ENCODE measurements around the gene SLC38A2.

The SLC38A2 gene

GRCh38 chr12:46372544-46373300 is at the start of gene SLC38A2:
Gene SLC38A2 (minus strand): TSS chr12:46372773. CDS start chr12:46371293, 1,480 bp downstream.
- Histone ChIP-seq H3K9me3 (ENCODE audit: control insufficient read depth, insufficient read depth, low read depth, low read length) (no peaks in the 10 kb centered on the region), H3K27ac (ENCODE audit: low read depth, low read length) (peak within 1 kb of the TSS; percentile 98), H3K4me1 (ENCODE audit: control insufficient read depth, insufficient read depth, low read length) (peaks cover 28% of the 10 kb centered on the region), H3K9ac (ENCODE audit: low read length) (peak within 1 kb of the TSS; percentile 100), H3K36me3 (ENCODE audit: control insufficient read depth, insufficient read depth, low read length) (peaks cover 40% of the 10 kb centered on the region), H3K4me3 (ENCODE audit: low read depth, low read length) (peak within 1 kb of the TSS; percentile 81), H3K27me3 (ENCODE audit: control insufficient read depth, insufficient read depth, low read length) (peaks cover 2% of the 10 kb centered on the region; the same call in 1 of the 2 replicates)

DNA sequence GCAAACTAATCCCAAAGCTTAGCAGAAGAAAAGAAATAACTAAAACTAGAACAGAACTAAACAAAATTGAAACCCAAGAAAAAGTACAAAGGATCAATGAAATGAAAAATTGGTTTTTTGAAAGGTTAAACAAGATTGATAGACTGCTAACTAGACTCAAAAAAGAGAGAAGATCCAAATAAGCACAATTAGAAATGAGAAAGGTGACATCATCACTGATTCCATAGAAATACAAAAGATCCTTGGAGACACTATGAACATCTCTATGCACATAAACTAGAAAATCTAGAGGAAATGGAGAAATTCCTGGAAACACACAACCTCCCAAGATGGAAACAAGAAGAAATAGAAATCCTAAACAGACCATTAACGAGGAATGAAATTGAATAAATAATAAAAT is 47.1 kb upstream of the SLC38A2 start:
- H3K36me3 ChIP-seq (ENCODE audit: control insufficient read depth, insufficient read depth, low read length): no peaks in the 10 kb centered on the region
- no peak overlapping the region for H3K9ac ChIP-seq (ENCODE audit: low read length)
- H3K9me3 ChIP-seq (ENCODE audit: control insufficient read depth, insufficient read depth, low read depth, low read length): no peaks in the 10 kb centered on the region
- H3K4me1 ChIP-seq (ENCODE audit: control insufficient read depth, insufficient read depth, low read length): no peaks in the 10 kb centered on the region
- no peak overlapping the region for H3K4me3 ChIP-seq (ENCODE audit: low read depth, low read length)
- H3K27me3 ChIP-seq (ENCODE audit: control insufficient read depth, insufficient read depth, low read length): no peaks in the 10 kb centered on the region
- H3K27ac ChIP-seq (ENCODE audit: low read depth, low read length): no peak overlapping the region

DNA sequence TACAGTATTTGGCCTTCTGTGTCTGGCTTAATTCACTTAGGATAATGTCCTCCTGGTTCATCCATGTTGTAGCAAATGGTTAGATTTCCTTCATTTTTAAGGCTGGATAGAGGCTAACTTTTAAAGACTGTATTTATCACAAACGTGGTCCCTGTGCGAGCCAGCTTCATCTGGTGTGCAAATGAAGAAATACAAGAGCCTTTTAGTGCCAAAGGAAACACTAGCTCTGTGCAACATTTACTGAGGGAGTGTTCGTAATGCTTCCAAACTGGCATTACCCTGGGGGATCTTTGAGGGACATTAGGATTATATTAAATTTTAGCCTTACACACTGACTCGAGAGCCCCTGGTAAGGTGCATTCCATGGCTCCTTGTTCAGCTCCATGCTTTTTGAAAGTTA is 43.0 kb upstream of the SLC38A2 start:
- no peak overlapping the region for H3K27ac ChIP-seq (ENCODE audit: low read depth, low read length)
- H3K9me3 ChIP-seq (ENCODE audit: control insufficient read depth, insufficient read depth, low read depth, low read length): no peaks in the 10 kb centered on the region
- H3K4me1 ChIP-seq (ENCODE audit: control insufficient read depth, insufficient read depth, low read length): no peaks in the 10 kb centered on the region
- H3K9ac ChIP-seq (ENCODE audit: low read length): no peak overlapping the region
- no peak overlapping the region for H3K4me3 ChIP-seq (ENCODE audit: low read depth, low read length)
- no peaks in the 10 kb centered on the region for H3K27me3 ChIP-seq (ENCODE audit: control insufficient read depth, insufficient read depth, low read length)
- H3K36me3 ChIP-seq (ENCODE audit: control insufficient read depth, insufficient read depth, low read length): no peaks in the 10 kb centered on the region

GRCh38 chr12:46414591-46415268 is 42.2 kb upstream of the SLC38A2 start:
- Histone ChIP-seq H3K27ac (ENCODE audit: low read depth, low read length) (no peak overlapping the region), H3K36me3 (ENCODE audit: control insufficient read depth, insufficient read depth, low read length) (no peaks in the 10 kb centered on the region), H3K9me3 (ENCODE audit: control insufficient read depth, insufficient read depth, low read depth, low read length) (no peaks in the 10 kb centered on the region), H3K27me3 (ENCODE audit: control insufficient read depth, insufficient read depth, low read length) (no peaks in the 10 kb centered on the region), H3K4me1 (ENCODE audit: control insufficient read depth, insufficient read depth, low read length) (no peaks in the 10 kb centered on the region), H3K9ac (ENCODE audit: low read length) (no peak overlapping the region), H3K4me3 (ENCODE audit: low read depth, low read length) (no peak overlapping the region)

DNA sequence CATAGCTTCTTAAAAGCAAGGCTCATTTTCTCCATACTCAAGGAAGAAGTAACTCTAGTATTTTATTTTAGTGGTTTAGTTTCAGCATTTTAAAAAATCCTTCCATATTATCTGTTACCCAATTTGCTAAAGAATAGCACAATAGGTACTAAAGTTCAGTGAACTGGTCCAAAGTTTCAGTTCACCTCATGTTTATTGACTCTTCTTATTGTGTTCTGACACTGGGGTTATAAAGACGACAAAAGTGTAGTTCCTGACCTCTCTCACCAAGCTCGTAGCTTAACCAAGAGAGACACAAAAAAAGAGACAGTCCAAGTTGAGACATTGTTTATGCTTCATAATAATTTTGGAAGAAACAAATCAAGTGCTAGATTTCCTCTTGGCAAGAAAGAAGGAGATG is 40.8 kb upstream of the SLC38A2 start:
- H3K4me1 ChIP-seq (ENCODE audit: control insufficient read depth, insufficient read depth, low read length): no peaks in the 10 kb centered on the region
- no peak overlapping the region for H3K9ac ChIP-seq (ENCODE audit: low read length)
- H3K36me3 ChIP-seq (ENCODE audit: control insufficient read depth, insufficient read depth, low read length): no peaks in the 10 kb centered on the region
- no peak overlapping the region for H3K27ac ChIP-seq (ENCODE audit: low read depth, low read length)
- no peaks in the 10 kb centered on the region for H3K9me3 ChIP-seq (ENCODE audit: control insufficient read depth, insufficient read depth, low read depth, low read length)
- no peak overlapping the region for H3K4me3 ChIP-seq (ENCODE audit: low read depth, low read length)
- no peaks in the 10 kb centered on the region for H3K27me3 ChIP-seq (ENCODE audit: control insufficient read depth, insufficient read depth, low read length)

DNA sequence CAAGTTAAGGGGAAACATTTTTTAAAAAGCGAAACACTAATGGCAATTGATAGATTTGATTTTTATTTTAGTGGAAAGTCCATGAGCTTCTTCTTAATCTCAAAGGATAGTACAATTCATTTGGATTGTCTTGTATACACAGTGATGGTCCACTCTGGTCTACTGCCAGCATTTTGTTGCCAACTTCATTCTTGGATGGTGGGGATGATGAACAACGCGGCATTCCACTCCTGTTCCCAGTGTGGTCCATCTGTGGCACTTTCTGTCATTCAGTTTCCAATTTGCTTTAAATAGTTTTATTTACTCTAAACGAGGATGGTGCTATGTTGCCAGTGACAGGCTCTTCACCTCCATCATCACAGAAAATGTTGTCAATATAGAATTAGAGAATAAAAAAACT is 40.3 kb upstream of the SLC38A2 start:
- Histone ChIP-seq H3K36me3 (ENCODE audit: control insufficient read depth, insufficient read depth, low read length) (no peaks in the 10 kb centered on the region), H3K9ac (ENCODE audit: low read length) (no peak overlapping the region), H3K9me3 (ENCODE audit: control insufficient read depth, insufficient read depth, low read depth, low read length) (no peaks in the 10 kb centered on the region), H3K4me1 (ENCODE audit: control insufficient read depth, insufficient read depth, low read length) (no peaks in the 10 kb centered on the region), H3K27me3 (ENCODE audit: control insufficient read depth, insufficient read depth, low read length) (no peaks in the 10 kb centered on the region), H3K4me3 (ENCODE audit: low read depth, low read length) (no peak overlapping the region), H3K27ac (ENCODE audit: low read depth, low read length) (no peak overlapping the region)

GRCh38 chr12:46410495-46410894 is 37.9 kb upstream of the SLC38A2 start:
- Histone ChIP-seq H3K36me3 (ENCODE audit: control insufficient read depth, insufficient read depth, low read length) (no peaks in the 10 kb centered on the region), H3K9ac (ENCODE audit: low read length) (no peak overlapping the region), H3K27ac (ENCODE audit: low read depth, low read length) (no peak overlapping the region), H3K4me3 (ENCODE audit: low read depth, low read length) (no peak overlapping the region), H3K27me3 (ENCODE audit: control insufficient read depth, insufficient read depth, low read length) (no peaks in the 10 kb centered on the region), H3K4me1 (ENCODE audit: control insufficient read depth, insufficient read depth, low read length) (no peaks in the 10 kb centered on the region), H3K9me3 (ENCODE audit: control insufficient read depth, insufficient read depth, low read depth, low read length) (no peaks in the 10 kb centered on the region)

DNA sequence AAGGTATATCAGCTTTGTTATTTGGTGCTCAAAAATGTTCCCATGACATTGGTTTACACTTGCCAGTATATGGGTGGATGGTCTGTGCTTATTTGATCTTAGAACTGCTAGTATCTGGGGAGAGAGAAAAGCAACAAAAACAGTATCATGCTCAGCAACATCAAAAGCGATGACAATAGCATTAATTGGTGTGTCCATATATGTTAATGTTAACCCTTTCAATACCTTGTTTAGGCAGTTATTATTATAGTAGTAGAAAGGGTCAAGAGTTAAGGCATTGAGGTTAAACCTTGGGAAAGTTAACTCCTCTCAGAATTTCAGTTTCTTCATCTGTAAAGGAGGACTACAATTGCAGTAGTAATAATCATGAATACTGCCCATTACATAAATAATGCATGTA is 37.4 kb upstream of the SLC38A2 start:
- Histone ChIP-seq H3K36me3 (ENCODE audit: control insufficient read depth, insufficient read depth, low read length) (no peaks in the 10 kb centered on the region), H3K9me3 (ENCODE audit: control insufficient read depth, insufficient read depth, low read depth, low read length) (no peaks in the 10 kb centered on the region), H3K4me1 (ENCODE audit: control insufficient read depth, insufficient read depth, low read length) (no peaks in the 10 kb centered on the region), H3K9ac (ENCODE audit: low read length) (no peak overlapping the region), H3K4me3 (ENCODE audit: low read depth, low read length) (no peak overlapping the region), H3K27ac (ENCODE audit: low read depth, low read length) (no peak overlapping the region), H3K27me3 (ENCODE audit: control insufficient read depth, insufficient read depth, low read length) (no peaks in the 10 kb centered on the region)

- H3K36me3 ChIP-seq (ENCODE audit: control insufficient read depth, insufficient read depth, low read length): no peaks in the 10 kb centered on the region
- no peak overlapping the region for H3K27ac ChIP-seq (ENCODE audit: low read depth, low read length)
- H3K4me3 ChIP-seq (ENCODE audit: low read depth, low read length): no peak overlapping the region
- no peaks in the 10 kb centered on the region for H3K4me1 ChIP-seq (ENCODE audit: control insufficient read depth, insufficient read depth, low read length)
- no peaks in the 10 kb centered on the region for H3K27me3 ChIP-seq (ENCODE audit: control insufficient read depth, insufficient read depth, low read length)
- H3K9ac ChIP-seq (ENCODE audit: low read length): no peak overlapping the region
- H3K9me3 ChIP-seq (ENCODE audit: control insufficient read depth, insufficient read depth, low read depth, low read length): no peaks in the 10 kb centered on the region
Observed at GRCh38 chr12:46409342-46409741, 36.8 kb upstream of the SLC38A2 start.

- Histone ChIP-seq H3K4me3 (ENCODE audit: low read depth, low read length) (no peak overlapping the region), H3K27ac (ENCODE audit: low read depth, low read length) (no peak overlapping the region), H3K9me3 (ENCODE audit: control insufficient read depth, insufficient read depth, low read depth, low read length) (no peaks in the 10 kb centered on the region), H3K4me1 (ENCODE audit: control insufficient read depth, insufficient read depth, low read length) (no peaks in the 10 kb centered on the region), H3K27me3 (ENCODE audit: control insufficient read depth, insufficient read depth, low read length) (no peaks in the 10 kb centered on the region), H3K36me3 (ENCODE audit: control insufficient read depth, insufficient read depth, low read length) (no peaks in the 10 kb centered on the region), H3K9ac (ENCODE audit: low read length) (no peak overlapping the region)
Observed at GRCh38 chr12:46408441-46408840, 35.9 kb upstream of the SLC38A2 start.

DNA sequence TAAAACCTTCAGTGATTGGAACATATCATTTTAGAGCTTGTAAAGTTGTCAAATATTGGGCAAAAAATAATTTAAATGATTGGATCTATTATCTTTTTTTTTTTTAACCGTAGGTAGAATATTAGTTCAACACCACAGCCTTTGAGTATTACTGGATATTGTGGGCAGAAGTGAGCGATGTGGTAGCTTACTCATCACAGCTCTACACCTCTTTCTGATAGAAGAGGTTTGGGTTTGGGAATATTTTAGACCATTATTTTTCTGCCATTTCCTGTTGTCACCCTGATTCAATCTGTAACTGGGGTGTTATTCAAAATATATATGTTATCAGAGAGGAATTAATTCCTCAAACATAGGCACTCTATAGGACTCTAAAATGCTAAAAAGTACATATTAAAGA is 34.8 kb upstream of the SLC38A2 start:
- peaks cover 9% of the 10 kb centered on the region for H3K4me1 ChIP-seq (ENCODE audit: control insufficient read depth, insufficient read depth, low read length)

More for the DNA sequence above, 34.8 kb upstream of the SLC38A2 start:
- Histone ChIP-seq H3K4me3 (ENCODE audit: low read depth, low read length) (no peak overlapping the region), H3K36me3 (ENCODE audit: control insufficient read depth, insufficient read depth, low read length) (no peaks in the 10 kb centered on the region), H3K9ac (ENCODE audit: low read length) (no peak overlapping the region), H3K9me3 (ENCODE audit: control insufficient read depth, insufficient read depth, low read depth, low read length) (no peaks in the 10 kb centered on the region), H3K27ac (ENCODE audit: low read depth, low read length) (no peak overlapping the region), H3K27me3 (ENCODE audit: control insufficient read depth, insufficient read depth, low read length) (no peaks in the 10 kb centered on the region)
